Hematopoietic multipotent progenitor cell treated with erythropoietin and hydrocortisone succinate and interleukin-3 and kit ligand, for 6 days (in vitro differentiated cells): ENCODE results near the gene TREX2.

ENCODE experiments used
- DNase-seq: peaks from one replicate; pipeline ENCODE4 v3.0.0-alpha.2; 2015

TREX2 gene

DNA sequence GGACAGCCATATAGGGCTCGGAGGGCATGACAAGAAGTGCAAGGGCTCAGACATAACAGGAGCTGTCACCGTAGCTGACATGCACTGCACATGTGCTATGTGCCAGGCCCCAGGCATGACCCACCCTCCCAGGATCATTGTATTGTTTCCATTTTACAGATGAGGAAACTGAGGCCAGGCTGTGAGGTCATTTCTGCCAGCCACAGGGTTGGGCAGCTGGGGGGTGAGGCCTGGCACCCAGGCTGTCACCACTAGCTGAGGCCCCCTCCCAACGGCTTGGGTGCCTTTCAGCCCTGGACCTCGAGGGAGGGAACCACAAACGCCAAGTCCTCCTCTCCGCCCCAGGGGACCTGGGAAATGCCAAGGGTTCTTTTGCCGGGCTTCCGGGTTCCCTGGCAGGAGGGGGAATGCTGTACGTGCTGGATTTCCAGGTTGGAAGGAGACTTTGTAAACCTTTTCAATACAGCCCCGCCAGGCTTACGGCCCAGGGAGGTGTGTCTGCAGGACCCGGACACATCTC lies 12.6 kb downstream of the TREX2 start:
- no peak for DNase-seq

DNA sequence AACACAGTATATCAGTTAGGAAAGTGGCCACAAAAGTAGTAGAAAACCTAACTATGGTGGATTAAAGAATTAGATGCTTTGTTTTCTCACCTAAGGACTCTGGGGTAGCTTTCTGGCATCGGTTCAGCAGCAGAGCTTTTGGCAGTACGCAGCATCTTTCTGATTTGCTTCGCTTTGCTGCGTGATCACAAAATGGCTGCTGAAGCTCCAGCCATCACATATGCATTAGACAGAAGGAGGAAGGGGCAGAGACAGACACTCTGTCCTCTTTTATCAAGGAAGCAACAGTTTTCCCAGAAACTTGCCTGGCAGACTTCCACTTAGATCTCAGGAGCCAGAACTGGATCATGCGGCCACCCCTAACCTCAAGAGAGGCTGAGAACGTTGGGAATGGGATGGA lies 15.1 kb downstream of the TREX2 start:
- no peak for DNase-seq

DNA sequence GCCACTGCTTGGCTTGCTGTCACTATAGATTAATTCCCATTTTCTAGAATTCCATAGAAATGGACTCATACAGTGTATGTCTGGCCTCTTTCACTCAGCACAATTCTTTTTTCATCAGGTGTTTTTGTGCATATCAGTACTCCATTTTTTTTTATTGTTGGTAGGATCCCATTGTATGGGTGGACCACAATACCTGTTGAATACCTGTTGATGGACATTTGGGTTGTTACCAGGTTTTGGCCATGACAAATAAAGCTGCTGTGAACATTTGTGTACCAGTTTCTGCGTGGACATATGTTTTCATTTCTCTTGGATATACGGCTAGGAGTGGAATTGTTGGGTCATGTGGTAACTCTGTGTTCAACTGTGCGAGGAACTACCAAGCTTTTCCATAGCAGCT lies 19.7 kb downstream of the TREX2 start:
- no peak for DNase-seq

DNA sequence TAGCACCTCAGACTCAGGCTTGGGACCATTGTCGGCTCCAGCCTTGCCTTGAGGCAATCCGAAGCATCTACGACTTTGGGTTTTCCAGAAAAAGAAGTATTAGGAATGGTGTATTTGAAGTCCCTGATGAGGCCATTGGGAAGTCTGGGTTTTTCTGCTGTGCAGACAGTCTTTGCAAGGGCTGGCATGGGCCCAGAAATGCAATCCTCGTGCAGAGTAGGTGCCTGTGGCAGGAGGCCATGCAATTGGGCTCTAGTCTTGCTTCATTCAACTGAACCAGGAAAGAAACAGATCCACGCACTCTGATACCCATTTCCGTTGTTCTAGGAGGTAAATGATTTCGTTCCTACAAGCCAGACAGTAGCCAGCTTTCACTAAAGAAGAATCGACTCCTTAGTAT lies 22.2 kb downstream of the TREX2 start:
- no peak for DNase-seq

DNA sequence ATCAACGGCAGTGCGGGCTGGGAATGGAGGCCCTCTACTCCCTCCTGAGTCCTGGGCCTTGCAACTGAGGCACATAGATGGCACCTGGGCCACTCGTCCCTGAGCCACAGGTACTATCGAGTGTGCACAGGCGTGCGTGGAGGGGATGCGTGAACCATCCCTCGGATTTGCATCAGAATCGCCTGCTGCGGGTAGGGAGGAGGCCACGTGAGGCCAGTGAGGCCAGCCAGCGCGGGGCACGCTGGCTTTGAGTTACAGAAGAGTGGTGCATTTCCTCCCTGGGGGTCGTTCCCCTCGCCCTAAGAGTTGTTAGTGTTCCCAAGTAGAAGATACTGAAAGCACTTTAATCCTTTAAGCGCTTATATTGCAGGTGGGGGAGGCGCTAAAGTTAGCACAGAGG lies 24.0 kb downstream of the TREX2 start:
- no peak for DNase-seq

DNA sequence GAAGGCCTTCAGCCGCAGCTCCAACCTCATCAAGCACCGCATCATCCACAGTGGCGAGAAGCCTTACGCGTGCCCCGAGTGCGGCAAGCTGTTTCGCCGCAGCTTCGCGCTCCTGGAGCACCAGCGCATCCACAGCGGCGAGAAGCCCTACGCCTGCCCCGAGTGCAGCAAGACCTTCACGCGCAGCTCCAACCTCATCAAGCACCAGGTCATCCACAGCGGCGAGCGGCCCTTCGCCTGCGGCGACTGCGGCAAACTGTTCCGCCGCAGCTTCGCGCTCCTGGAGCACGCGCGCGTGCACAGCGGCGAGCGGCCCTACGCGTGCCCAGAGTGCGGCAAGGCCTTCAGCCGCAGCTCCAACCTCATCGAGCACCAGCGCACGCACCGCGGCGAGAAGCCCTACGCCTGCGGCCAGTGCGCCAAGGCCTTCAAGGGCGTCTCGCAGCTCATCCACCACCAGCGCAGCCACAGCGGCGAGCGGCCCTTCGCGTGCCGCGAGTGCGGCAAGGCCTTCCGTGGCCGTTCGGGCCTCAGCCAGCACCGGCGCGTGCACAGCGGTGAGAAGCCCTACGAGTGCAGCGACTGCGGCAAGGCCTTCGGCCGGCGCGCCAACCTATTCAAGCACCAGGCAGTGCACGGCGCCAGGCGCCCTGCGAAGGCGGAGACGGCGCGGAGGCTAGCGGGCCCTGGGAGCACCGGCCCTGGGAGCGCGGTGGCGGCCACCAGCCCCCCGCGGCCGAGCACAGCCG lies 24.8 kb downstream of the TREX2 start:
- no peak for DNase-seq

DNA sequence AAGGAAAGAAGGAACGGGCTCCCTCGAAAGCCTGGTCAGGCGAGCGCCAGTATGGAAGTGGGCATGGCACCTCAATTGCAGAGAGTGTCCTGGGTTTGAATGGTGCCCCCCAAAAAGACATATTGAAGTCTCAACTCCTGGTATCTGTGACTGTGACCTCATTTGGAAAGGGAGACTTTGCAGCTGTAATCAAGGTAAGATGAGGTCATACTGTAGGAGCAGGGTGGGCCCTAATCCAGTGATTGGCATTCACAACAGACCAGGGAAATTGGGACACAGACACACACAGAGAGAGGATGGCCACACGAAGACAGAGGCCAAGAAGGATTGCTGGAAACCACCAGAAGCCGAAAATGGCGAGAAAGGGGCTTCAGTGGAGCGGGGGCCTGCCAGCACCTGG lies 28.2 kb downstream of the TREX2 start:
- DNase-seq, result no peak

DNA sequence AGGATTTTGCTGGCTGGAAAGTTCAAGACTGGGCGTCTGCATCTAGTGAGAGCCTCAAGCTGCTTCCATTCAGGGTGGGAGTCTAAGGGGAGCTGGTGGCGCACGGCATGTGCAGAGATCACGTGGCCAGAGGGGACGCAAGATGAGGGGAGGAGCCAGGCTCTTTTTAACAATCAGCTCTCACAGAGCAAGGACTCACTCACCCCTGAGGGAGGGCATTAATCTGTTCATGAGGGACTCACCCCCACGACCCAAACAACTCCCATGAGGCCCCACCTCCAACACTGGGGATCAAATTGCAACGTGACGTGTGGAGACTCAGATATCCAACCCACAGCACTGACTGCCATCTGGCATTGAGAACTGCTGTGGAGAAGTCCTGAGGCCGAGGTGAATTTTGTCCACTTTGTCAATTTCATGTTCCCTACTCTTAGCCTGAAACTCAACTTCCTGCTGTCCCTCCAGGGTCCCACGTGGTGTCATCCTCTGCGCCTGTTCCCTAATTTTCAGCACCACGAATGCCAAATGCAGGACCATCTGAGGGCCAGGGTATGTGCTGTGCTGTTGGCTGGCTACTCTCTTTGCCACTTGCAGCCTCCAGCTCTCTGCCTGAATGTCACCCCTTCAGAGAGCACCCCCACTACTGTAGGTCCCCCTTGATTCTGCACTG lies 28.9 kb downstream of the TREX2 start:
- DNase-seq, result no peak

DNA sequence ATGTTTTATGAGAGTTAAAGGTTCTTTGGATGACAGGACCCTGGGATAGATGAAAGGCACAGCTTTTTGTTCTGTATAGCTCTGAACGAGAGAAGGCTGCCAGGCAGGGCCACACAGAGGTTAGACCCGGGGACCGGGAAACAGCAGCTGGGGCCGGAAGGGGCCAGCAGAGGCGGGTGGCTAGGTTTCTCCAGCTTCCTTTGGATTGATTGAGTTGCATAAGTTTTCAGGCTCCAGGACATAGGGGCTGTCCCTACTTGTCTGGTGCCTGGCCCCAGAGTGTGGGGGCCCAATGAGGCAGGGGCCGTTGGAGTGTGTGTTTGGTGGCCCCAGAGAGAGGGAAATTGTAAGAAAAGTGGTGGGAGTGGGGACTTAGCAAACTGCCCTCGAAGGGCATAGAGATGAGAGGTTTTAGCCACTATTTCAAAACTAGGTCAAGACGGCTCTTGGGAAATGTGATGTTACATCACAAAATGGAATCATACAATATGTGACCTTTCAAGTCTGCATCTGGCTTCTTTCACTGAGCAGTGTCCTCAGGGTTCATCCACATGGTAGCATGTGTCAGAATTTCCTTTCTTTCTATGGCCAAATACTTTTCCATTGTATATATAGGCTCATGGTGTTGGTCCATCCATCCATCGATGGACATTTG lies 30.9 kb downstream of the TREX2 start:
- no peak for DNase-seq

DNA sequence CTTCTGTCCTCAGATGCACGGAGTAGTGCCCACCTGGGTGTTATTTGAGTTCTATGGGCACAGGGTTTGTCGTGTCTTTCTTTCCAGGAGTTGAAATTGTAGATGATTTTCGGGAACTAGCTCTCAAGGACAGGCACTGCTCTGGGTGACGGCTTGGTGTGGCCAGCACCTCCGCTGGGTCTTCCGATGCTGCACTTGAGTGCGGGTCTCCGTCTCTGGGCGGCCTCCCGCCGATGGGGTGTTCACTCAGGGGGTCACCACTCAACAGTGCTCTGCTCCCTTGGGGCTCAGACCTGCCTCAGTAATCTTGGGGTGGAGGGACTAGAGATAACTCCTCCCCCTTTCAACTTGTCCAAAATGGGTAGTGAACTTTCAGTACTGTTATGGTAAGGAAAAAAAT lies 32.1 kb downstream of the TREX2 start:
- DNase-seq, result no peak

DNA sequence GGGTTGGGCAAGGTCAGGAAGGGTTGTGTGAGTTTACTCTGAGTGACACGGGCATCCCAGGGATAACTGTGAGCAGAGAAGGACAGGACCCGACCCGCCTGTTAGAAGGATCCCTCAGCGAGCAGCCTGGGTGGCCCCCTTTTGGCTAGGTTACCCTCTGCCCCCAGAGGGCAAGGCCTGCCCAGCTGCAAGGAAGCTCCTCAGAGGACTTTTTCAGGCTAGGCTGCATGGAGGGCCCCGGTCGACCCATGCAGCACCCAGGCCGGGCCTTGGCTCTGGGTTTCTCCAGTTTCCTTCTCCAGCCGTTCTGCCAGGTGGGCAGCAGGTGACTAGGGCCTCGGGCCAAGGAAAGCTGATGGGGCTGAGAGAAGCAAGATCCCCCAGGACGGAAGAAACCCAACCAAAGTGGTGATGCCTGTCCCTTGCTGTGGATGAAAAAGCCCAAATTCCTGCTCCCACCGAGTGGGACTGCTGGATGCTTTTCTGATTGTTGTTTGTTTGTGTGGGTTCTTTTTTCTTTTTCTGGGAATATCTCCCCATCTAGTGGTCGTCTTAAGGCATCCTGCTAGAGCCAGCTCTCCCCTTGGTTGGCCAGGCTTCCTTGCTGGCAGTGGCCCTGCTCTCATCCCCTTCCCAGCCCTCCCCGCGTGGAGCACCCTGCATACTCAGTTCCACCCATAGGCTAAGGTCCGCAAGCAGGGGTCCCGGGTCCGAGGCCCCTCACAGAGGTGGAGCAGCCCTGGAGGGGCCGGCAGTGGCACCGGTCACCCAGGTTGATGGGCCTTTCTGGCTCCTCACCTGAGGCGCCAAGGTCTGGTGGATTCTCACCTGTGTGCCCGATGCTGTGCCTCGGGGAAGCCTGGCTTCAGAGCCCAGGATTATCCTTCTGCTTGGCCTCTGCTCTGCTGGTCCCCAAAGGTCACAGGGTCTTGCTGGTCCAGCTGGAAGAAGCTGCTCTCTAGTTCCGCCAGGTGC lies 32.8 kb downstream of the TREX2 start:
- DNase-seq, result no peak

DNA sequence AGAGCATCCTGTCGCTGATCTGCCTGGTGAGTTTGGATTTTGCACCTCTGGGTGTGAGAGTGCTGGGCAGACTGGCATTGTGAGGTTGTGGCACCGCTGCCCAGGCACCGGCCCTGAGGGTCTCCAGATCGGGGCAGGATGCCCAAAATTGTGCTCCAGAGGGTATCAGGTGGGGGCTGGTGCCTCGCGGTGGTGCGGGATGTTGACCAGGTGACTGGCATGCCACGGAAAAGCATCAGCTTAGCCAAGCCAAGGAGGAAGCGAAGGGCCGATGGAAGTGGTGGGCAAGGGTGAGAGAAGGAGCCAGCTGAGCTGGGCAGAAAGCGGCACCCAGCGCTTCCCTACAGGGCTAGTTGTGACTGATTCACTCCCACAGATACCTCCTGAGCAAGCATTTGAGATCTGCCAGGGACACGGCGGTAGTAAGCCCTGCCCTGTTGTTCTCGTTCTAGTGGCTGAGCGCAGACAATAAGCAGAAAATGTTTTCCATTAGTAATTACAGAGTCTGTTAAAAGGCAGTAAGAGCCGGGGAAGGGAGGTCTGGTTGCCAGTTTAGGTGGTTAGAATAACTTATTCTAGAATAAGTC lies 33.8 kb downstream of the TREX2 start:
- DNase-seq, result no peak

DNA sequence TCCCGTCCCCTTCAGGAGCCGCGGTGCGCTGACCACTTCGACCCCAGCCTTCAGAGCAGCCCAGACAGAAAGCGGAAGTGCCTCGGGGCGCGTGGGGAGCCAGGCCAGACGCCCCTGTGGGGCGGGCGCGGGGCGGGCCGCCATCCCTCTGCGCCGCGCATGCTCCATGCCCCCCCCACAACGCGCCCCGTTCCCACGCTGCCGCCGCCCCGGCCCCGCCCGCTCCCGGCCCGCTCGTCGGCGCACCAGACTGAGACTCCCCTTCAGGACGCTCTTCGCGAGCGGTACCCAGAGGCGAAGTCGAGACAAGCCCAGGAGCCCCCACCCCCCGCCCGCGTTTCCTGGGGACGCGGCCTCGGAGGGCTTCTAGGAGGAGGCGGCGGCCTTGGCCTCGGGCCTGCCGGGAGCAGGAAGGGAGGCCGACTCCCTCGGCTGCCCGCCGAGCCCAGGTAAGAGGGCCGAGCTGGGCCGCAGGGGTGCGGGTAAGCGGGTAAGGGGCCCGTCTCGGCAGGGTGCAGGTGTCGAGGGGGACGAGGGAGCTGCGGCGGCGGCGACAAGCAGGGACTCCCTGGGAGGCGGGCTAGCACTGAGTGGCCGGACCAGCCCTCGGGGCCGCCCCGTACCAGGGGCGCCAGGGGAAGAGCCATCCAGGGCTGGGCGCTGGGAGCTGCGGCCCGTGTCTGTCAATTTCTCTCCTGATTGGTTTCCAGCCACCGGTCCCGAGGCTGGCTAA lies 34.4 kb downstream of the TREX2 start, which contains the start of gene ZFP92:
Gene ZFP92 (plus strand): TSS at position 218 of the 733 bp plus-strand sequence. CDS start 6,851 bp downstream, outside the sequence.
- DNase-seq, result peak; percentile 46

DNA sequence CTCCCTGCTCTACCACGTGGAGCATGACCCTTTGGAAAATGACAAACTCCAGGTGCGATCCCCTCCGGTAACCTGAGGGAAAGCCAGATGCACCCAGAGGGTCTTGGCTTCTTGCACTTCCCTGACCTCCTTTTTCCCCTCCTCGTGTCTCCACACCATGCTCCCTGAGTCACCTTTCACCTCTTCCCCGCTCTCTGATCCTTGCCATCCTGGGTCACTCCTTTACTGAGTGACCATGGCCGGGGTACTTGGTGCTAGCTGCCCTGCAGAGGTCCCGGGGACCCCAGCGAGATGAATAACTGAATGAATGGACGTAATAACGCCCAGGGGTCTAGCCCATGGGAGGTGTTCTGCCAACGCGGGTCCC lies 35.0 kb downstream of the TREX2 start:
- DNase-seq, result no peak

DNA sequence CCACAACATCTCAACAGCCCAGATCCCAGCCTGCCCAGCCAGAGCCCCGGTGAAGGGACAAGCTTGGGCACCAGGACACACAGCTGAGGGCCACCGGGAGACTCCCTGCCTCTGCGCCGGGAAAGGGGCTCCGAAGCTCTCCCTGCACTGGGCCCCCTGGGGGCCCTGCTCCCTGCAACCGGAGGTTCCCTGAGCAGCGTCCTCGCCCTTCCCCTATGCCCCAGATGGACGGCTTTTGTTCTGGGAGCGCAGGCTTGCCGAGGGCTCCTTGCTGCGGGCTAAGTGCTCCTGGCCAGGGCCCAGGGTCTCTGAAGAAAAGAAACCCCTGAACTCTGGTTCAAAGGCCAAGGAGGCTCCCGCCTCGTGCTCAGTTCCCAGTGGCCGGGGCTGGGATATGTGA lies 35.5 kb downstream of the TREX2 start:
- no peak for DNase-seq

DNA sequence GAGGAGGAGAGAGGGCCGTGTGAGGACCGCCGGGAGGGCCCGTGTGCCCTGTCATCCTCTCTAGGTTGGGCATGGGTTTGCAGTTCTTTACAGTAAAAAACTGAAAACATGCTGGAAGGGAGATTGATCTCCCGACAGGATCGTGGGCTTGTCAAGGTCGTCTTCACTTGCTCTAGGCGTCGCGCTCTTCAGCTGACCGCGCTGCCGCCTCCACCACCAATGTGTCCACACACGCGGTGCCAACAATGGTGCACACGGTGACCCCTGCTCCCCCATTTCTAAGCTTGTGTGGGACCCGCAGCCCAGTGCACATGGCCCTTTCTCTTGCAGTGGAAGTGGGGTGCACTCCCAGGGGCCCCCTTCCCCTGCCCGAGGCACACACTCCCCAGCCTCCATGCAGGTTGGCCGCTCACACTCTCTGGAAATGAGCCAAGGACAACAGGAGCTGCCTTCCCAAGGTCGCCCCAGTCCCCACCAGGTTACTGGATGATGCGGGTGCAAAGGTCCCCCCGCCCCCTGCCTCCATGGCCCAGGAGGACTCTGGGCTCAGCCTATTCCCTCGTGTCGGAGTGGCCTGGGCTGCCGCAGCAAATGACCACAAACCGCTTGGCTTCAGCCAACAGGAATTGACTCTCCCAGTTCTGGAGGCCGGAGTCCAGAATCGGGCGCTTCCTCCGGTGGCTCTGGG lies 36.3 kb downstream of the TREX2 start:
- no peak for DNase-seq

DNA sequence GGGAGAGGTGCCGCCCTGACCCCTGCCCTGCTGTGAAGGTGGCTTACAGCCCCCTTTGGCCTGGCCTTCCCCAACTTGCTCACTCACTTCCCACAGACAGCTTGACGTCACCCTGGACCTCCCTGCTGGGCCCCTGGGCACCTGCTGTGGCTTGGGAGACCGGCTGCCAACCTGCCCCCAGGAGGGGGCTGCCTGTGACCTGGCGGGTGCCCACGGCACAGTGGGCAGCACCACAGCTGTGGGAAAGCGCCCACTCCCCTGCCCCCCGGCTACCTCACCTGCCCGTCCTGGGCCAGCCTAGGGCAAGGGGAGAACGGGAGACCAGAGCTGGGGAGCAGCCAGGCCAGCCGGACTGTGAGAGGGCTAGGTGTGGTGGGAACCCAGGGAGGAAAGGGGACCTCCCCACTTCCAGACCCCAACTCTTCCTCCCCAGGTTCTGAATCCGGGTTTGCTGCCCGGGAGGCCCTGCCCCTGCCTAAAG lies 36.9 kb downstream of the TREX2 start:
- DNase-seq, result no peak

DNA sequence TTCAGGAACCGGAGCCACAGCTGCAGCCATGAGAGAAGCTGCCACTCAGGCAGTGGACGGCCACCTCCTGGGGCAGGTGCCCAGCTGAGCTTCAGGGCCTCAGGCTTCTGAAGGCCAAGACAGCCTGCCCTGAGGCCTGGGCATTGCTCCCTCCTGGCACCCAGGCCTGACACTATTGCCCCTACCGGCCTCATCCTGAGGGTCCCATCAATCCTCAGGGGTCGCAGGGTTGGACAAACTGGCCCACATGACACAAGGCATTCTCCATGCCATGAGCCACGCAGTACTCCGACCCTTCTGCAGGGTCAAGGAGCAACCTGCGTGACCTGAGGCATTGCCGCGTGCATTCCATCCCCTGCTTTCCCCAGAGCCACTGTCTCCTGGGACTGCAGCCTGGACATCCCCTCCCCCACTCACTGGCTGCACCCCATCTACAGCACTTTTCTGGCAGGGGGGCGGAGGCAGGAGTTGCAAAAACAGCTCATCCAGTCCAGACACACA lies 37.6 kb downstream of the TREX2 start:
- no peak for DNase-seq

DNA sequence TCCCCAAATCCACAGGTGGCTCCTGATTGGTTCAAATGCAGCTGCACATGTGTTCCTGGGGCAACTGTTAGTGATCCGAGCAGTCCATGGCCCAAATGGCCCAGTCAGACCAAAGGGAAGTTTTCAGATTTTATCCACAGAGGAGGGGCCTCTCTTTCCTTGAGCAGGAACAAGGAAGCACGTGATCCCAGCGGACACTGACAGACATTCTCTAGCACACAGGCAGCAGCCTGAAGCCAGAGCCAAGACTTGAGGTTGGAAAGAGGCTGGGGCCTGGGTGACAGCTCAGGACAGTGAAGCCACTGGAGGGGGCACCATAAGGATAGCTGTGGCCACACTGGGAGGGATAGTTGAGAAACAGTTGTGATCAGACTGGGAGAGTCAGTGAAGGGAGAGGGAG lies 38.1 kb downstream of the TREX2 start:
- no peak for DNase-seq

DNA sequence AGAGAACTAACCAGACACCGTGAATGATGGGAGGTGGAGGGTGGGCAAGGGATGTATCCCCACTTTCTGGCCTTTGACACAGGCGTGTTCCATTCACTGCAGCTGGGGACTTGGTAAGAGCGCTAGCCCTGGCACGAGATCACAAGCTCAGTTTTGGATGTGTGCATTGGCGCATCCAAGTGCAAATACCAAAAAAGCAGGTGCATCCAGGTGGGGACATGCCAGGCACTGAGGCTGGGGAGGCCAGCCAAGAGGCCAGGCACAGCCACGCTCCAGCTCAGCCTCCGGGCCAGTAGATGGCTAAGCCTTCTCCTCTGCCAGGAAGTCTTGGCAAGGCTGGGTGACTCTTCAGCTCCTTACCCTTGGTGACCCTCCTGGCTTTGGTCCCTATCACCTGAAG lies 39.0 kb downstream of the TREX2 start:
- no peak for DNase-seq

DNA sequence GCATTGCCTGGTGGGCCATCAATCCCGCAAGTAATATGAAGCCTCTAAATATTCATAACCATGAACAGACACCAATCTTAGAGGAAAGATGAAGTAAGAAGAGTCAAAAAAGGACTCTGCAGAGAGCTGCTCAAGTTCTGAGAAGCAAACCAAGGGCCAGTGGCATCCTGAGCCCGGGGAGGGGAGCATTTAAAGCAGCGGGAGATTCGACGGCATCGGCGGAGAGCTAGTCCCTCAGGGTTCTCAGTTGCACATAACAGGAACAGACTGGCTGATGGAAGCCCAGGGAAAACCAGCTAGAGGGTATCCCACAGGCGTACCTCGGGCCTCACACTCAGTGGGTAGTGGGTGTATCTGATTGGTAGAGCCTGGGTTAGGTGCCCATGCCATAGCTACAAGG lies 39.8 kb downstream of the TREX2 start:
- DNase-seq, result no peak
